Cardiac fibroblast (primary cell): ENCODE data around the gene ANKRD22.

Source experiments
- DNase-seq, 2 donors: peaks; one replicate each; pipeline versions ENCODE4 v3.0.0 to v3.0.0-alpha.2; 2010; ENCODE audit warnings: low read depth in 2 of 2
- H3K4me3 ChIP-seq, 2 donors: replicated peaks in 1 of 2; 1 replicate in 1 of 2; 2 replicates in 1 of 2; pipeline ENCODE4 v1.5.1; 2011; ENCODE audit warnings: low read depth in 2 of 2, low read length in 2 of 2, mild to moderate bottlenecking in 2 of 2, moderate library complexity in 1 of 2
- TF ChIP-seq, protein P1 (sequence below): IDR thresholded peaks from one replicate; pipeline ENCODE4 v1.5.1; 2011; ENCODE audit warnings: low read depth, mild to moderate bottlenecking, low read length, inconsistent platforms

ANKRD22 gene

DNA sequence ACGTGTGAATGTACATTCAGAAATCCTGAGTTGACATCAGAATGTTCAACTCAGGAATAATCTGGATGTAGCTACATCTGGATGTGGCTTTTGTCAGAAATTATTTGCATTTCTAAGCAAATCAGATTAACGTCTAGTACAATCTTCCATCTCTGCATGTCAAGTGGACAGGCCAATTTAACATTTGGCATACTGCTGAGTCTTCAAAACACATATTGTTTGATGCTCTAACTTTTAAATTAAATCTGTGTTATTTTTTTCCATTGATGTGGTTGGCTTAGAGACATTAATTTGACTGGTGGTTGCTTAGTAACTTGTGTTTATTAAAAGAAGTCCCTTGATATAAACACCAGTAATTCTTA lies 31.8 kb upstream of the ANKRD22 start:
- TF ChIP-seq, protein P1, sequence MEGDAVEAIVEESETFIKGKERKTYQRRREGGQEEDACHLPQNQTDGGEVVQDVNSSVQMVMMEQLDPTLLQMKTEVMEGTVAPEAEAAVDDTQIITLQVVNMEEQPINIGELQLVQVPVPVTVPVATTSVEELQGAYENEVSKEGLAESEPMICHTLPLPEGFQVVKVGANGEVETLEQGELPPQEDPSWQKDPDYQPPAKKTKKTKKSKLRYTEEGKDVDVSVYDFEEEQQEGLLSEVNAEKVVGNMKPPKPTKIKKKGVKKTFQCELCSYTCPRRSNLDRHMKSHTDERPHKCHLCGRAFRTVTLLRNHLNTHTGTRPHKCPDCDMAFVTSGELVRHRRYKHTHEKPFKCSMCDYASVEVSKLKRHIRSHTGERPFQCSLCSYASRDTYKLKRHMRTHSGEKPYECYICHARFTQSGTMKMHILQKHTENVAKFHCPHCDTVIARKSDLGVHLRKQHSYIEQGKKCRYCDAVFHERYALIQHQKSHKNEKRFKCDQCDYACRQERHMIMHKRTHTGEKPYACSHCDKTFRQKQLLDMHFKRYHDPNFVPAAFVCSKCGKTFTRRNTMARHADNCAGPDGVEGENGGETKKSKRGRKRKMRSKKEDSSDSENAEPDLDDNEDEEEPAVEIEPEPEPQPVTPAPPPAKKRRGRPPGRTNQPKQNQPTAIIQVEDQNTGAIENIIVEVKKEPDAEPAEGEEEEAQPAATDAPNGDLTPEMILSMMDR = no peak
- no peak for DNase-seq
- no peak overlapping the region for H3K4me3 ChIP-seq

DNA sequence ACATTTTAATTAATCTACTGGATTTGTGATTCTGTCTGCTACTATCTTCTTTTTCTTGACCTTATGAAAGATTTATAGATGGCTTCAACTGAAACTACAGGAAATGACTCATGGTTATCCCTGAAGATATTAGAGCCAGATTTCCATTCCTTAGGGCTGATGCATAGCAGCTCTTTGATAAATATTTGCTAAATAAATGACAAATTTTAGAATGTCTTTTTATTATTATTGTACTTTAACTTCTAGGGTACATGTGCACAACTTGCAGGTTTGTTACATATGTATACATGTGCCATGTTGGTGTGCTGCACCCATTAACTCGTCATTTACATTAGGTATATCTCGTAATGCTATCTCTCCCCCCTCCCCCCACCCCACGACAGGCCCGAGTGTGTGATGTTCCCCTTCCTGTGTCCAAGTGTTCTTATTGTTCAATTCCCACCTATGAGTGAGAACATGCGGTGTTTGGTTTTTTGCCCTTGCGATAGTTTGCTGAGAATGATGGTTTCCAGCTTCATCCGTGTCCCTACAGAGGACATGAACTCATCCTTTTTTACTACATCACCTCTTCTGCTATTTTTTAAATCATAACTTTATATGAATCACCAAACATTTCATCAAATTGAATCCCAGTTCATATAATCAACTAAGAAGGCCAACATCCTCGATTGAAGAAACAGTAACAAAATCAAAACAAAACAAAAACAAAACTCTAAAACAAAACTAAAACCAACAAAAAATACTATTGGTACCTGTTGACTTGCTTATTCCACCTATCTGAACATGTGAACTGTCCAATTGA lies 31.2 kb upstream of the ANKRD22 start:
- peak overlapping the region in 1 of 2 donors; percentile 82 for H3K4me3 ChIP-seq
- peak; percentile 69 to 86 for DNase-seq

DNA sequence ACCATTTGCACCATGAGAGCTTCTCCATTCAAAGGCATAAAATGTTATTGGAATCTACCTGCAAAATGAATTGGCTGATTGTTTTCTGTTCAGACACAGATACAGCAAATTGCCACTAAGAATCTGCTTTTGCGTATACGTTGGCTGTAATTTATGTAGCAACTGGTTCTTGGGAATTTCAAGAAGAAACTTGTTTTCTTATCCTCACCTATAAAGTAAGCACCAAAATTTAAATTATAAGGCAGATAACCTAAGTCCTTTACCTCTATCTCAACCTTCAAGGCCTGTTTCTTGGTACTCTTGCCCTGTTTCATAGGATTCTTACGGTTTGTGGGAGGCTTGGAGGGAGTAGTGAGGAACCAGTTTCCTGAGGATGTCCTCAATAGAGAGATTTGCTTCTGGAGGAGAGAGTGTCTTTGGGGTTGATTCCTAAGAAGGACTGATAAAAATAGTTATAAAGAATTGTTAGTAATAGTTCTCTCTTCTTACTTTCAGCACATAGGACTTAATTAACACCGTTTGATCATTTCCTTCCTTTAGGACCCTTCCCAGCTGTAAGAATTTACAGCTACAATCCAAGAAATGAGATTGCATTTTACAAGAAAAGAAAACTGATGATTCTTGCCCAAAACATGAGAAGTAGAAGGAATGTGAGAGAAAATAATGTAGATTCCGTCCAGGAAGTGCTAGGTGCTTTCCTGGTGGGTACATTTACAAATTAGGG lies 30.4 kb upstream of the ANKRD22 start:
- H3K4me3 ChIP-seq = peak overlapping the region; percentile 82 to 90
- TF ChIP-seq, protein P1 = no peak
- peak in 1 of 2 donors; percentile 26 for DNase-seq

DNA sequence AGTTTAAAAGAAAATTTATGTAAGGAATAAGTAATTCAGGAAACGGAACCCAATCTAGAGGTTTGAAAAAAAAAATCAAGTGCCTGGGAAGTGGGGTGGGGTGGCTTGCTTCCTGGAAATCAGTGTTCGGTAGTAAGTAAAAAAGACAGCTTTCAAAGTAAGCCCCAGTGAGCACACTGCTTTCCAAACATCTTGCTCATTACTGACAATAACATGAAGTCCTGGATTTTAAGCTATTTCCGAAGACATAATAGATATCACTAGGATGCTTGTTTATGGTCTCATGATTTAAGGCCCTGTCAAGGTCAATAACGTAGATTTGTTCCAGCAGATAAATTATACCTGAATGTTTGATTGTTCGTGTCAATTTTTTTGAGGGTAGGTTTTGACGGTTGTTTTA lies 29.7 kb upstream of the ANKRD22 start:
- TF ChIP-seq, protein P1 = no peak
- peak overlapping the region; percentile 82 to 90 for H3K4me3 ChIP-seq

DNA sequence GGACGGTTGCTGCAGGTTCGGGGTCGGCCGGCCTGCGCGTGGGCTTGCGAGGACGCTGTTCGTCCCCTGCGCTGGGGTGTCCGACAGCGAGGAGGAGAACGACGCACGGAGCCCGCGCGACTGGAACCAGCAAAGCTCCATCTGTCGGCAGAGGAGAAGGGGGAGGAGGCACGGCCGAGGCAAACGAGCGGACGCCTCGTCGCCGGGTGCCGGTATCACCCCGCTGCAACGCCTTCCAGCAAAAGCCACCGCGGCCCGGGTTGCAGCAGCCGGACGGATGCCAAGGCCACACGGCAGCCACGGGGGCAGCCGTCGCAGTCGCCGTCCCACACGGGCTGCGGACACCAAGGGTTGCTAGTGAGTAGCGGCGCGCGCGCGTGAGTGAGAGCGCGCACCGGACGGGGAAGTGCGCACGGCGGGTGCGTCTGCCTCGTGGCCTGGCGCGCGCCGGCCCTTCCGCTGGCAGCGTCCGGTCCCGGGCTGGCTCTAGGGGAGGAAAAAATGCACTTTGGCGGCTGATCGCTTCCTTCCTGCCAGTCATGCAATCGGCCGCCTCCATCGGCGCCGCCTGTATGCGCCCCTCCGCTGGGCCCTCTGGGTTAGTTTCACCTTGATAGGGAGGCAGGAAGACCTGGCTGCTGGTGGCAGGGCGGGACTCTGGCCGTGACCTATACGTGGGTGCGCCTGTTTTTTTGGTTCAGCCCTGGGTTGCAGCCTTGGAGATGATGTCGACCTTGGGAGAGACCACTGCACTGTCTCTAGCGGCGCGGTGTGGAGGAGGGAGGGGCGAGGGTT lies 28.8 kb upstream of the ANKRD22 start:
- TF ChIP-seq, protein P1 = peak; percentile 27
- peak overlapping the region; percentile 82 to 90 for H3K4me3 ChIP-seq
- DNase-seq = peak; percentile 85 to 91

More for the DNA sequence above, 29.7 kb upstream of the ANKRD22 start:
- peak in 1 of 2 donors; percentile 35 for DNase-seq

GRCh38 chr10:88879534-88880281 lies 28.1 kb upstream of the ANKRD22 start, which contains the start of gene STAMBPL1:
TSS of gene STAMBPL1 (plus strand) at chr10:88880245. CDS start at chr10:88901709, 21,464 bp downstream.
- H3K4me3 ChIP-seq = peak within 1 kb of the TSS; percentile 82 to 90
- DNase-seq = peak in 1 of 2 donors; percentile 50
- TF ChIP-seq, protein P1 = no peak
